ENCODE data around the gene C9orf43.

GRCh38 chr9:113462781-113463286 lies 52.3 kb downstream of the C9orf43 start:
- TF ChIP-seq, protein P1, sequence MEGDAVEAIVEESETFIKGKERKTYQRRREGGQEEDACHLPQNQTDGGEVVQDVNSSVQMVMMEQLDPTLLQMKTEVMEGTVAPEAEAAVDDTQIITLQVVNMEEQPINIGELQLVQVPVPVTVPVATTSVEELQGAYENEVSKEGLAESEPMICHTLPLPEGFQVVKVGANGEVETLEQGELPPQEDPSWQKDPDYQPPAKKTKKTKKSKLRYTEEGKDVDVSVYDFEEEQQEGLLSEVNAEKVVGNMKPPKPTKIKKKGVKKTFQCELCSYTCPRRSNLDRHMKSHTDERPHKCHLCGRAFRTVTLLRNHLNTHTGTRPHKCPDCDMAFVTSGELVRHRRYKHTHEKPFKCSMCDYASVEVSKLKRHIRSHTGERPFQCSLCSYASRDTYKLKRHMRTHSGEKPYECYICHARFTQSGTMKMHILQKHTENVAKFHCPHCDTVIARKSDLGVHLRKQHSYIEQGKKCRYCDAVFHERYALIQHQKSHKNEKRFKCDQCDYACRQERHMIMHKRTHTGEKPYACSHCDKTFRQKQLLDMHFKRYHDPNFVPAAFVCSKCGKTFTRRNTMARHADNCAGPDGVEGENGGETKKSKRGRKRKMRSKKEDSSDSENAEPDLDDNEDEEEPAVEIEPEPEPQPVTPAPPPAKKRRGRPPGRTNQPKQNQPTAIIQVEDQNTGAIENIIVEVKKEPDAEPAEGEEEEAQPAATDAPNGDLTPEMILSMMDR (IDR thresholded peaks at IDR 0.05), result no peak
- TF ChIP-seq POLR2A (IDR thresholded peaks at IDR 0.05) (no peak), EP300 (IDR thresholded peaks at IDR 0.05) (no peak), POLR2AphosphoS5 (IDR thresholded peaks at IDR 0.05) (no peak)

Measured in sigmoid colon (tissue), 4 donors.